ENCODE measurements around the gene SLCO3A1. TPM values are rescaled to one million over a fixed set of nuclear protein-coding genes. Genes with fewer than 3 reads are reported as not detected.
A peak's percentile ranks its signal among the peaks of the same experiment; 100 is the strongest.
"Not testable (repeated sequence)": the region's sequence is repeated elsewhere in the genome, so short reads cannot be mapped to it uniquely, and the experiment has no call there.

SLCO3A1 gene
- total RNA-seq, 1 experiment from 2014 or later = 1.7 TPM

DNA sequence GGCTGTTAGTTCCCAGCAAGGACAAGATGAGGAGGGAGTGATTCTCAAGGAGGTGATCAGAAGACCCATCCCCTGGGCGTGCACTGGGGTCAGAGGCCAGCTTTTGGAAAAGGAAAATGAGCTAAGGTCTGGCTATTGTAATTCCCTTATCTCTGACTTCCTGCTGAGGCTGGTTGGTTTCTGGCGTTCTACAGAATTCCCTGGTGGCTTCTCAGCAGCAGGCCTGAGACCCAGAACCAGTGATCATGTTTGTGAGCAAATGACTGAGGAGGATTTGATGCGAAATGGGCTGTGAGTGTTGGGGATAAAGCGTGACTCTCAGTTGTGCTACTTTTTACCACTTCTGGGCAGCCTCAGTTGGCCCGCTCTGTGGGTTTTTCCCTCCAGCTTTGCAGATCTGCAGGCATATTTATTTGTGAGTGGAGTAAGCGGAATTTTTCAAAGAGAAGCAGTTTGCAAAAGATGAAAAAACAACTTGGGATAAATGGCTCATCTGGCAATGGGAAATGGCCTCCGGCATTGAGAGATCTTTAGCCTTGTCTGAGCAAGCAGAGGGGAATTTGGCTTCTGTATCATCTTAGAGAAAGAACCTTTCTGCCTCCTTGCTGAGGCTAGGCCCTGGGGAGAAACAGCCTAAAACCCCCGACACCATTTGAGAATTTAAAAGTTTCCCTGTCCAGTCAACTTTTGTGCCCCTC, 102.7 kb downstream of the SLCO3A1 start:
- DNase-seq (ENCODE audit: extremely low read depth, low read depth) = no peak

DNA sequence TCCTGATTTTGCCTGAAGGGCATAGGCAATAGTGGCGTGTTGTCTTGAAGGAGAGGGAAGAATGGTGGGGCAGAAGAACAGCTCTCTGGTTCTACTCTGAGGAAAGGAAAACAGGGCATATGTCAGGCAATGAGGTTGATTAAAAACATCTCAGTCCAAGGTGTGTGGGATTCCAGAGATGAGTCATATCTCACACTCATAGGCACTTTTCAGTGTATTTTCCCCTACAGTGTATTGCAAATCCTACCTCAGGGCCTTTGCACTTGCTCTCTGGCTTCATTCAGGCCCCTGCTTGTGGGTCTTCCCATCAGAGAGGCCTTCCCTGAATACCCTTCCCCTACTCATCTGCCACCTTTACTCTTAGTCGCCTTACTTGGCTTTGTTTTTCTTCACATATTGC, 107.8 kb downstream of the SLCO3A1 start:
- no peak for DNase-seq (ENCODE audit: extremely low read depth, low read depth)

DNA sequence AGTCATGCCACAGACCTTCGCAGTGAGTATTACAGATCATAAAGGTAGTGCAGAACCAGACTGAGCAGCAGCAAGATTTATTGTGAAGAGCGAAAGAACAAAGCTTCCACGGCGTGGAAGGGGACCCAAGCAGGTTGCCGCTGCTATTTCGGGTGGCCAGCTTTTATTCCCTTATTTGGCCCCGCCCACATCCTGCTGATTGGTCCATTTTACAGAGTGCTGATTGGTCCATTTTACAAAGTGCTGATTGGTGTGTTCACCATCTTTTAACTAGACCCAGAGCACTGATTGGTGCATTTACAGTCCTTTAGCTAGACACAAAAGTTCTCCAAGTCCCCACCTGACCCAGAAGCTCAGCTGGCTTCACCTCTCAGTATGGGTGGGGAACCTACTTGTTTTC, 110.2 kb downstream of the SLCO3A1 start:
- not testable (repeated sequence) for DNase-seq (ENCODE audit: extremely low read depth, low read depth)

DNA sequence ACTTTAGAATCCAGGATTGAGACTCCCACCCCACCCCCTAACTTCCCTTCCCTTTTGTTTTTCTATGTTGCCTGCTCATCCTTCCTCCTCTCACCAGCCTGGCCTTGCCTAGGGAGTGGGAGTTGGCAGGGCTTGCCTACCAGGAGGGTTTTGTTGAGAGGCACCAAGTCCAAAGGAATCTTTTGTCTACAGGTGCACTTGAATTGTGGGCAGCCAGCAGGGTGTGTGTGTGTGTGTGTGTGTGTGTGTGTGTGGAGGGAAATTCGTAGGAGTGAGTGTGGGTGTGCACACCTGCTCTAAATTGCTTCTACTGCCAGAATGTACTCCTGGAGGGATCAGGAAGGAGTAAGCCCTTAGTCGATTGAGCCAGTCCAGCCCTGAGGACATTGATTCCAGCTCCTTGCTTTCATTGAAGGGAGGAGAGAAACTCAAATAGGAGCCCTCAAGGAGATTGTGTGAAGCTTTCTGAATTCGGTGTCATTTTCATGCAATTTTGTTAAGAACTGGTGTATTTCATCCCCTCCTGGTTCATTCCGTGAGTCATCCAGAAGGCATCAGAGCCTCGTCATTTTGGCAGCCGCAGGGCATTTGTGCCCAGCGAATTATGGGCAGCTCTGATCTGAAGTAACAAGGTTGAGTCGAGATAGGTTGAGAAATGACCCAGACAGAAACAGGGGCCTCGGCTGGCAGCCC, 112.1 kb downstream of the SLCO3A1 start:
- peak; percentile 46 for DNase-seq (ENCODE audit: extremely low read depth, low read depth)

DNA sequence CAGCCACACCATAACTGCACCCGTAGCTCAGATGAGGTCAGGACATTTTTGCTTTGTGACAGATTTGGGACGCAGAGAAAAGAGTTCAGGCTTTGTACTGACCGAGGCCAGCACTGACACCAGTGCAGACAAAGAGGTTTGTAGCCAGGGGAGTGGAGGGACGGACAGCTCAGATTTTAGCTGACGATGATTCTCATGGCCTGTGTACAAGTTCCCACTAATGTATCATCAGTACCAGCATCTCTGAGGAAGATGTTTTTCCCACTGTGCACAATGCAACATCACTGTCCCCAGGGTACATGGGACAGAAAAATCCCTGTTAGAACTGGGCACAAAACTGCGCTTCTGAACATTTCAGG, 112.7 kb downstream of the SLCO3A1 start:
- no peak for DNase-seq (ENCODE audit: extremely low read depth, low read depth)

DNA sequence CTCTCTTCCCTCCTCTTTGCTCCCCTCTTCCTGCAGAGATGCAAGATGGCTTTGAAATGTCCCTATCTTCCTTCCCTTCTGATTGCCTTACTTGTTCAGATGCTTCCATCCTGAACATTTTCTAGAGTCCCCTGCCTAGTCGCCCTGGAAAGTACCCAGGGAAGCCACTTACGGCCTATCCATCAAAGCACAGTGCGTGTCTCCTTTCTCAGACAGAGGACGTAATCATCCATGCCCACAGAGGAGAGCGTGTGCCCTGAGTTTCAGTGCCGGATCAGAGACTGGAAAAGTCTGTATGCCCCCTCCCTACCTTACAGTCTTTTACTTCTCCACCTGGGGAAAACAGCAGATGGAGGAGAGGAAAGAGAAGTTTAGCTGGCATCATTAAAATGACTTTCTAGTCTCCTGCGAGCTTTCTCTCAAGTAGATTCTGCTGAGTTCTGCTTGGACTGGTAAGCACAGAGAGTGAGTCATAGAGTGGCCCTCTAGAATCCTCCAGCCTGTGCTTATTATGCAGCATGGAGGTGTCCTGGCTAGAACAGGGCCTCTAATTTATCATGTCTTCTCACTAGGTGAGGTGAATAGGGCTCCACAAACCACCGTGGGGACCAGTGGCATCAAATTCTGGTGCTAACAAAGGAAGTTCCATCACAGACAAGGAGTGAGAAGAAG, 114.6 kb downstream of the SLCO3A1 start:
- DNase-seq (ENCODE audit: extremely low read depth, low read depth) = no peak

DNA sequence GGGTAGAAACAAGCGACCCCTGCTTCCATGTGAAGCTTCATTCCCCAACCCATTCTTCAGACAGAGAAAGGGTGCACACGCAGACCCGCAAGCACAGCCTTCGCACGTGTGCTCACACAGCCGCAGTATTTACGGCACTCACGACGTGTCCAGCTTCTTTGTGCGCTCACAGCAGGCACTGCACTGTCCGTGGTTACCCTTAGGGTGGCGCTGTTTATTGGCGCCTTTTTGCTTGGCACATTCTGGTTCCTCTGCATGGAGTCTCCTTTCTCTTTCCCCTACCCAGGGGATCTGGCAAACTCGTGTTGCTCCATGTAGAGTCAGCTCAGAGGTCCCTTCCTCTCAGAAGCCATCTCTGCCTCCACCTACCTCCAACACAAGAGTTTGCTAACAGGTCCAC, 115.1 kb downstream of the SLCO3A1 start:
- DNase-seq (ENCODE audit: extremely low read depth, low read depth) = no peak

DNA sequence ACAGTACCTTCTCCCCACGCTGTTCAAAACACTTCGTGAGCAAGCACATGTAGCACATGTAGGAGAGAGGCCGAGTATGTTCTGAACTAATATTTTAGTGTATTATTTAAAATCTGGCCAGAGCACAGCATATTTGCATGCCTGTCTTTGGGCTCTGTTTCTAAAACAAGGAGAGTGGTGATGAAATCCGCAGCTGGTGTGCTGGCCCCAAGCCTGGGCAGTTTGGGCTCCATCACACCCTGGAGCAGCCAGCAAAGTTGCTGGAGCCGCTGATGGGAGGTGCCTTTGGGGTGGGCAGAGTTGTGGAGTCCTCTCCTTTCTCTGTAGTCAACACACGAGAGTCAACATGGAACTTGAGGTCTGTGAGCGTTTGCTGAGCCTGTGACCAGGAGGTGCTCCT, 116.6 kb downstream of the SLCO3A1 start:
- no peak for DNase-seq (ENCODE audit: extremely low read depth, low read depth)

DNA sequence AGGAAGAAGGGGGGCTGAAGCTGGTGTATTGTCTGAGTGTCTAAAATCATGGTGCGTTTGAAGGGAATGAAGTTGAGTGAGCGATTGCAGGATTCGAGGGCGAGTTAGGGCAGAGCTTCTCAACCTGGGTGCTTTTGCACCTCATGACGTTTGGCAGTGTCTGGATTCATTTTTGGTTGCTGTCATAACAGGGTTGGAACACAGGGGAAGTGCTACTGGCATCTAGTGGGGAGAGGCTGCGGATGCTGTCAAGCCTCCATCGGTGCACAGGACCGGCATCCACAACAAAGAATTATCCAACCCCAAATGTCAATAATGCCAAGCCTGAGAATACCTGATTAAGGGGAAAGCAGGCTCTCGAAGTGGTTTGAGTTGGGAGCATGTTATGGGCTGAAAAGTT, 120.0 kb downstream of the SLCO3A1 start:
- no peak for DNase-seq (ENCODE audit: extremely low read depth, low read depth)

DNA sequence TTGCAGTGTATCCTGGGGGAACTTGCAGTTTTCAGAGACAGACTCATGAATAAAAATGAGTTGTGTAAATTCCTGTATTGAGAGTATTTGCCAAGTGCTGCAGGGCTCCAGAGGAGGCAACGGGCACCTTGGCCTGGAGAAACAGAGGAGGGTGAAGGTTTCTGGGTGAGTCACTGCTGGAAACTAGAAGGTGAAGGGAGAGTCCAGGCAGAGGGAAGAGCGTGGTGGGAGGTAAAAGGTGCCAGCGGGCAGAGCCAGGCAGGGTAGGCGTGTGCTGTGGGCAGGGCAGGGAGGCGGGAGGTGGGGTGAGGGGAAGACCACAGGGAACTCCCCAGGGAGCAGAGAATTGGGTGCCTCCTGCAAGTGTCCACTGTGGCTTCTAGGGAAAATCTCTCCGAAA, 120.8 kb downstream of the SLCO3A1 start:
- DNase-seq (ENCODE audit: extremely low read depth, low read depth) = no peak

DNA sequence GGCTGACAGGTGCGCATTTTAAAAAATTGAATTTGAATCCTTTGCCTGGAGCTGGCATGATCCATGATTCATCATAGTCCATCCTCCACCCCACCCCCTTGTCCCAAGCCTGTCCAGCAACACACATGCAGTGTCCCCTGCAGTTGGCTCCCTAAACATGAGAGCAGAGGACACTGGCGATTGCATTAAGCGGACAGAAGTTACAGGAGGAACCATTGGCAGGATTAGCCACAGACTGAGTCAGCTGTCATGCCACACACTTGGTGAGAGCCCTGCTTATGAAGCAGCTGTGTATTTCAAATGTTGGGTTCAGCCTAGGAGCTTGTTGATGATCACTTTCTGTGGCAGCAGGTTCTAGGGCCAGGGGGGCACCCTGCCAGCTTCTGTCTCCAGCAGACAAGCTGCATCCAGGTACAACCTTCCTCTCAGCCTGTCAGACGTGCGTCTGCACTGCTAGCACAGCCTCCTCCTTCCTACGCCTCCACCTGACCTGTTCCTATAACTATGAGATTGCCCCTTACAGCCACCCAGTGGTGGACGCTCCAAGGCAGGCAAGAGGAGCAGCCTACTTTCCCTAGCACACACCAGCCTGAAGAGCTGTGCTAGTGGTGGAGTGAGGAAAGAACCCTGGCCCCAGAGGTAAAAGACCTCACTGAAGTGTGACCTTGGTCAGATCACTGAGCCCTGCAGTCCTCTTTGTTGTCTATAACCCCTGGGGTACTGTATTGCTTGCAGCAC, 121.9 kb downstream of the SLCO3A1 start:
- DNase-seq (ENCODE audit: extremely low read depth, low read depth) = no peak

DNA sequence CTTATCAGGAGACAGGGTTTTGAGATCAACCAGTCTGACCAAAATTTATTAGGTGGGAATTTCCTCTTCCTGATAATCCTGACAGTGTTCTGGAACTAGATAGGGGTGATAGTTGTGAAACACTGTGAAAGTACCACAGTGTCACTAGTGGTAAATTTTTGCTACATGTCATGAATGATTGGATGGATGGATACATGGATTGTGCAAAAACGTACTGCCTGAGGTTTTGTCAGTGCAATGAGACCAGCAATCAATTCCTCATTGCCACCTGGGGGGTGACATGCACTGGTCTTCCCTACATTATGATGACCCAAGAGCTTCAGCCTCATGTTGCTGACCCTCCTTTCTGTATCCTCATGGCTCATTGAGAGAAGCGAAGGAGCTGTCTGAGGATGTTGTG, 123.5 kb downstream of the SLCO3A1 start:
- DNase-seq (ENCODE audit: extremely low read depth, low read depth) = no peak

DNA sequence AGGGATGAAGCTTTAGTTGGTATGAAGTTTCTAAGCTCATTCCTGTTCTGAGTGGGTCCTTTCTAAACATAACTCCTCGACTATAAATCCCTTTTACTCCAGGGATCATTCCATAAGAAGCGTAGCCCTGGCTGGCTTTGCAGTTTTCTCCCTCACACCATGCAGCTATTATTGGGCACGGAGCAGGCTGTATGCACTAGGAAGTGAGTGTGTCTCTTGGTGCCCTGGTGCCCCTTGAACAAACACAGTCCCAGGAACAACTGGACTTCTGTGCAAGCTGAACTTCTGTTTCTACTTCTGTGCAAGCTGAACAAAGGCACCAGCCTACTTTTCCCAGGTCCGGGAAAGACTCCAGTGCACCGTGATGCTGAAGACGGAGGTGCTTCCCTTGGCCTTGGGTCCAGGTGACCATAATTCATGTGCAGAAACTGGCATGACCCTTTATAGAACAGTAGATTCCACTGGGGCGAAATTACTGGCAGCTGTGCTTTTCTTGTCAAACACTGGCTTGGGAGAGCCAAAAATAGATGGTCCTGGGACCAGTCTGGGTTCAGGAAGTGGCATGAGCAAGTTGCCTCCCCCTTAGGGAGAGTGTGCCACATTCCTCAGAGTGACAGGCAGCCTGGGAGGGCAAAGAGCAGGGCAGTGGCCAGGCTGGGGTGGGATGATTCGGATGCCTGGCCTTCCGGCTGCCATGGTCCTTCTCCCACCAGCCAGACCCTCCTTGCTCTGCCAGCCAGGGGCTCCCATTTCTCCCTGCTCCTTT, 127.2 kb downstream of the SLCO3A1 start:
- no peak for DNase-seq (ENCODE audit: extremely low read depth, low read depth)

DNA sequence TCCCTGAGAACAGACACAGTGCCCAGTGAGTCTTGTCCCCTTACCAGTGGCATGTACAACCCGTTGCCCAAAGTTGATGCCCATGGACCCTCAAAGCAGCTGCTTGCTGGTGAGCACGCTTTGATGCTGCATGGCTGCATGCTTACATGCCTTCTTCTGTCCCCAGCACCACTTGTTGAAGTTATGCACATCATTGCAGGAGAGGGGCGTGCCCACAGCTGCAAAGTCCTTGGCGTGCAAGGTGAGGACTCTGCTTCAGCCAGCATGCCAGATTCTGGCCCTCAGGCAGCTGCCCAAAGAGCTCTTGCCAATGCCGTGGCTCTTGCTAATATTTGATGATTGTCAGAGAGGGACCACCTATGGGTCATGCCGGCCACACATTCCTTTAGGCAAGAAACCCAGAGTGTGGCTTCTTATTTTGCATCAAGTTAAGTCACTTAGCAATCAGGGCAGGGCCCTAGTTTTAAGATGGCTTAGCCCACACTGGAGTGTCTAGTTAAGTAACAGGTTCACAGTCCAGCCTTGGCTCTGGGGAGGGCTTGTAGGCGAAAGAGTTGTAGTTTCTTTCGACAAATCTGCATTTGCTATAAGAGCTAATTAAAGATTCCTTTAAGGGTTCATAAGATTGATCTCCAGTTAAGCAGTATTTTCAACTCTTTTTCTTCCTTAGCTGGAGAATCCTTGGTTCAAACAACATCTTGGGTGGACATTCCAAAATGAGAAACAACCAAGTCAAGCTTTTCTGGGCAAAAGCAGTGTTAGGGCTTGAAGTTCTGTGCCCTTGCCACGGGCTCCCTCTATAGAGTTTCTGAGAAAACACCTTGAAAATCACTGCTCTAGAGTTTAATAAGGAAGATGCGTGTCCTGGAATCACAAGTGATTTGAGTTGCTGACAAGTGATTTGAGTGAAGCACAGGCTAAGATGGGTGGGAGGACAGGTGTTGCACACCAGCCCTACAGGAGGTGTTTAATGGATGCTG, 128.6 kb downstream of the SLCO3A1 start:
- DNase-seq (ENCODE audit: extremely low read depth, low read depth) = no peak

DNA sequence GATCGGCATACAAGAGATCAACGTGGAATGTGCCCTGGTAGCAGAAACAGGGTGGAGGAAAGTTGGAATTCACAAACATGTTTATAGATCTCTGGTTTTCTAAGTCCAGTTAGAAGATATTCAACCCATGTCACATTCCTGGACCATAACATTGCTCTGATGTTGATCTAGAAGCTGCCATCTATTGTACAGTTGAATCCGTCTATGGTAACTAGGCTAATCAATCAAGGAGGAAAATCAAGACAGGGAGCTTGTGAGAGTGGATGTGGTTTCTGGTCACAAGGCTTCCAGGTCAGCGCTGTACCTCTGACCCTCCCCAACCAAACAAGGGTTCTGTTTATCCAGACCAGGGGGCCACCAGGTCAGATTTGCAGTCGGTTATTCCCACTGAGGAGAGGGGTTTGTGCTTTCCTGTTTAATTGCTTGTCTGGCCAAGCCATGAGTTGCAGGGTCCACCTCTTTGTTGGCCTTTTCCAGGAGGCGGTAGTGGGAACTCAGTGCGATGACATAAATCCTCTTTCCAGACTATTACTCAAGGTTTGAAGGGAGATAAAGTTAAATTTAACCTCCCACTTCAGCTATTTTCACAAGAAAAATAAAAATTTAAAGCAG, 130.3 kb downstream of the SLCO3A1 start:
- DNase-seq (ENCODE audit: extremely low read depth, low read depth) = no peak

DNA sequence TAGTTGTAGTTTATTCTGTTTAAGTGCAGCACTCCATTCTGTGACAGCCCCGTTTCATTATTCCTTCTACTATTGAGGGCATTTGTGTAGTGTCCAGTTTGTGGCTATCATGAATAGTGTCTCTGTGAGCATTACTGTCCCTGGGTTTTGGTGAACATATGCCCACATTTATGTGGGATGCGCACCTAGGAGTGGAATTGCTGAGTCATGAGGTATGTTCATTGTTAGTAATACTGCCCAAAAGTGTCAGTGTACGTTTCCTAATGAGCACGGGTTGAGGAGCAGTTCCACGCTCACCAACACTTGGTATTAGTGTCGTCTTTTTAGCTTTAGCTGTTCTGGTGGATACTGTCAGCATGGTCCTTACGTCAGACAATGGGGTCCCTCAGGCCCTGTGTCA, 131.8 kb downstream of the SLCO3A1 start:
- DNase-seq (ENCODE audit: extremely low read depth, low read depth) = no peak

DNA sequence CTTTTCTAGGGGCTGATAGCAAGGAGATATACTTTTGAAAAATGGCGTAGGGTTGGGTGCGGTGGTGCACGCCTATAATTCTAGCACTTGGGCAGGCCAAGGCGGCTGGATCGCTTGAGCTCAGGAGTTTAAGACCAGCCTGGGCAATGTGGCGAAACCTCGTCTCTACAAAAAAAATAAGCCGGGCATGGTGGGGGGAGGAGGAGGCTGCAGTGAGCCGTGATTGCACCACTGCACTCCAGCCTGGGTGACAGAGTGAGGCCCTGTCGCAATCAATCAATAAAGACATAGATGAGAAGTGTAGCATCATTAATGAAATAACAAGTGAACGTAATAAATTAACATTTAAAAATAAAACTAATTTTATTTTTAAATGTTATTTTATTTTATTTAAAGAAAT, 134.6 kb downstream of the SLCO3A1 start:
- no peak for DNase-seq (ENCODE audit: extremely low read depth, low read depth)

DNA sequence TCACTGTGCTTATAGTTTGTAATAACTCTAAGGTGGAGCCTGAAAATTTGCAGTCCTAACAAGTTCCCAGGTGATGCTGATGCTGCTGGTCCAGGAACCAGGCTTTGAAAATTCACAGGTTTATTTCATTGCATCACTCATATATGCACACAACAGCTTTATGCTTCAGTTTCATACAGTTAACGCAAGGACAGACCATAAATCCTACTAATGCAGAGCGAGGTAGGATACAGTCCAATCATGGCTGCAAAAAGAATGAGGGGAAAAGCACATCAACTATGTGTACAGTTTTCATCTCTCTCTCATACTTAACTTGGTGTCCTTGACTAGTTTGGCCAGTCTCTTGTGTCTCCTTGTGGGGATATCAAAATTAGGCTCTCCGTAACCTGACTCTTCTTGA, 135.1 kb downstream of the SLCO3A1 start:
- DNase-seq (ENCODE audit: extremely low read depth, low read depth) = no peak

DNA sequence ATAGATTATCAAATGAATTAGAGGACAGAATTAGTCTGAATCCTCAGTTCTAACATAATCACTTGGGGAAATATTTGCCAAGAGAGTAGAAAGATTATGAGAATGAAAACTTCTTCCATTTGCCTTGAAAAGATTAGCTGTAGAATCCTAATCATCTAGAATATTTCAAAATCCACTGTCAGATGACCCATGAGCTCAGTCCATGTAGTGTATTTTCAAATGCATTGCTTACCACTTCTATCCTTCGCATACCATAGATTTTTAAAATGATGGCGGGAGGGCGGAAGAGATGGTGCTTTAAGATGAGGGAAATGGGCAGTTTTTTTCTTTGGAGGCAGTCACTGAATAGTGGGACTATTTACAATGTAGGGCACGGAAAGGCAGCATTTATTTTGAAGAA, 136.3 kb downstream of the SLCO3A1 start:
- no peak for DNase-seq (ENCODE audit: extremely low read depth, low read depth)

All from NCI-H460 (cell line).